HG02938 (cell line): ENCODE data around the gene MAPK8IP3.
"Not testable (repeated sequence)": the region's sequence is repeated elsewhere in the genome, so short reads cannot be mapped to it uniquely, and the experiment has no call there.

Source experiments
- ATAC-seq: cut with Tn5 transposase; IDR thresholded peaks from one replicate; pipeline ENCODE4 v1.9.1; 2021; ENCODE audit warnings: mild to moderate bottlenecking, moderate library complexity; ENCODE audit not compliant: unreplicated experiment

Gene MAPK8IP3

DNA sequence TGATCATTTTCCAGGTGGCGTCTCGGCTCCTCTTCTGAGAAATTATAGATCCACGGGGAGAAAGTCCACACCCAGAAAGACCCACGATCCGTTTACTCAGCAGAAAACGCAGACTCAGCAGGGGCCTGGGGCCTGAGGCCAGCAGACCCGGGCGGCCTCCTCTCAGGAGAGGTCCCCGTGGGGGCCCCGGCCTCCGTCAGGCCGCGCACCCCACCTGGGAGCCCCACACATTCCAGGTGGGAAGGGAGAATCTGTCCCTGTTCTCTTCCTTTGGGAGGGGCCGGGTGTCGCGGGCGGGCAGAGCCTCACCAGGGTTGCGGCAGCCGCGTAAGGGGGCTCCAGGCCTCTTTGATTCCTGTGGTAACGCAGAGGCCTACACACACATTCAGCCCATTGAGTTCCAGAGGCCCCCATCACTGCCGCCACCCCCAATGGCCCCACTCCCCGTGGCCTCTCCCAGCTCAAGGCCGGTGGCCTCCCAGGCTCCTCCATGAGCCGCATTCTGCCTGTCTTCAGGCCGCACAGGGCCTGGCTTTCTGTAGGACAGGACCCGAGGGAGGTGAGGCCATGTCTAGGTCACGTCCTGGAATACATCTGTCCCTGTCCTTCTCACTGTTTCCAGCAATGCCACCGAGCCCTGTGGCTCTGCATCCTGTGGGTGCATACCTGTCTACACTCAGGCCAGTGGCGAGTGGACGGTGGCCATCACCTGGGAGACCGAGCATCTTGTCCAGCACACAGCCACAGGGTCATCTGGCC lies 89.1 kb downstream of the MAPK8IP3 start:
- no peak for ATAC-seq

DNA sequence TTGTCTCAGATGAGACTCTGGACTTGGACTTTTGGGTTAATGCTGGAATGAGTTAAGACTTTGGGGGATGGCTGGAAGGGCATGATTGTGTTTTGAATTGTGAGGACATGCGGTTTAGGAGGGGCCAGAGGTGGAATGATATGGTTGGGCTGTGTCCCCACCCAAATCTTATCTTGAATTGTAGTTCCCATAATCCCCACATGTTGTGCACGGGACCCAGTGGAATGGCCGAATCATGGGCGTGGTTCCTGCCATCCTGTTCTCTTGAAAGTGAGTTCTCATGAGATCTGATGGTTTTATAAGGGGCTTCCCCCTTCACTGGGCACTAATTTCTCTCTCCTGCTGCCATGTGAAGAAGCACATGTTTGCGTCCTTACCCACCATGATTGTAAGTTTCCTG lies 93.3 kb downstream of the MAPK8IP3 start:
- not testable (repeated sequence) for ATAC-seq

DNA sequence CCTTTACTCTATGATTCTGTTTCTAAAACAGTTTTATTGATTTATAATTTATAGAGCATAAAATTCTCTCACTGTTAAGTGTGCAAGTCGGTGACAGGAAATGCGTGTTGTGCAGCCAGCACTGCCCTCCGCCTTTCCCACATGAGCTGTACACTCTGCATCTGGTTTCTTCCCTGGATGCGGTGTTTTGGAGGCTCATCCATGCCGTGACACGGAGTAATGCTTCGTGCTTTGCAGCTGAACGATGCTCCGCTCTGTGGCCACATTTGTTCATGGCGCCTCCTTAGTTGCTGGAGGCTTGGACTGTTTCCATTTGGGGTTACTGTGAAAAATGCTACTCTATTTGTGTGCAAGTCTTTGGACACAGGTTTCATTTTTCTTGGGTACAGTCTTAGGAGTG lies 94.7 kb downstream of the MAPK8IP3 start:
- ATAC-seq = no peak

DNA sequence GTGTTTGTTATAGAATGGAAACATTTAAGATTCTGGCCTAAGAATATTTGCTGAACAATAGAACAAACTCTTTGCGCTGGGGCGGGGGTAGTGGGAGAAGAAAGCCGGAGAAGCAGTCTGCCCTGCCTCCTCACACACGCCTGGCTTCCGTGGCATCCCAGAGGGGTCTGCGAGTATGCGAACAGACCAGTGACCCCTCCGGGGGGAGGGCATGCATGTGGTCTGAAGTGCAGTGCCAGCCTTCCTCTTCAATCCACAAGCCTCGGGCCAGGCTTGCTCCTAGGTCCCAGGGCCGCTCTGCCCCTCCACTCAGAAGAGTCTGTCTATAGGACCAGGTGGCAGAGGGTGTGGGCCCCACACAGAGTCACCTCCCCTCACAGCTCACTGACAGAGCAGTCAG lies 101.6 kb downstream of the MAPK8IP3 start:
- ATAC-seq = no peak

DNA sequence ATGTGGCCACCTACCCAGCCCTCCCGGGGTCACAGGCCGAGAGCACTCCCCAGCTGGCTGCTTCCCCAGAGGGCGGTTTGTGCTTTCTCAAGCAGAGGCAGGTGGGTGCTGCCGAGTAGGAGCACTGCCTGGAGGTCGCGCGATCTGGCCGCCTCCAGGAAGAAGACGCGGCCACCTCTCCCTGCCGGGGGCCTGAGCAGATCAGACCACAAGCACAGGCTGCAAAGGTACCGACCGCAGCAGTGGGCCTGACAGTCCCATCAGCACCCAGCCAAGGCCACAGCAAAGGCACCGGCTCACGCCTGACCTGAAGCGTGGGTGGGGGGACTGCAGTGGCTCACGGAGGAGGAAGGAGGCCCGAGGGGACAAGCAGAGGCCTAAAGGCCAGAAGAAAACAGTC lies 102.7 kb downstream of the MAPK8IP3 start:
- ATAC-seq = no peak

DNA sequence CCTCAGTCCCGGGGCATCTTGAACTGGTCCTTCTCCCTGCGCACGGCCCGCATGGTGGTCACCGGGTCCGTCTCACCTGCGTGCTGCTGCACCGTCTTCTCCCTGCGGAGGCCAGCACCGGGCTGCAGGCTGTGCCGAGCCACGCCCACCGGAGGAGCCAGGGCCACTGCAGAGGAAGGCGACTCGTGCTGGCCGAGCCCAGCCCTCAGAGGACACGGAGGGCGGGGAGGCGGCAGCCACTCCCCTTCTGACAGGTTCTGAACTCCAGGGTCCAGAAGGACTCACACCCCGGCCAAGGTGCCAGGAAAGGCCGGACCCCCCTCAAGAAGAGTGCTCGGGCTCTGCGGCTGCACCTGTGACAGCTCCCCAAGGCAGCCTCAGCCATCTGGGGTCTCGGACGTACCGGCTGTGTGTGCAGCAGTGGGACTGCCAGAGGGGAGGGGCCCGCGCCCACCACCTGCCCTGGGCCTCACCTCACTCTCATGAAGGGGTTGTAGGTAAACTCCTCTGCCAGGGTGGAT lies 103.3 kb downstream of the MAPK8IP3 start:
- ATAC-seq = no peak

DNA sequence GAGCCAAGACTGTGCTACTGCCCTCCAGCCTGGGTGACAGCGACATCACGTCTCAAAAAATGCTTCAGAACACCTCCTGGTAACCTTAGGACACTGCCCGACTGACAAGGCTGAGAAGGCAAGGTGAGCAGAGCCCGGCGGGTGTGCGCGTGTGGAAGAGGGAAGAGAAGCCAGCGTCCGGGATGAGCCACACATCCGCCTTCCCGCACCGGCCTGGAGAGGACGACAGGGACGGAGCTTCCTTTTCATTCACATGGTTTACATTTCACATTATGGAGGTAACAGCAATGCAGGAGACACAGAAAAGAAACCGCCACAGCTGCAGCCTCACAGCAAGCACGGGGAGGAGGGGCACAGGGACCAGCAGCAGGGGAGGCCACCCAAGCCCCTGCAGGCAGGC lies 104.1 kb downstream of the MAPK8IP3 start:
- ATAC-seq = no peak

DNA sequence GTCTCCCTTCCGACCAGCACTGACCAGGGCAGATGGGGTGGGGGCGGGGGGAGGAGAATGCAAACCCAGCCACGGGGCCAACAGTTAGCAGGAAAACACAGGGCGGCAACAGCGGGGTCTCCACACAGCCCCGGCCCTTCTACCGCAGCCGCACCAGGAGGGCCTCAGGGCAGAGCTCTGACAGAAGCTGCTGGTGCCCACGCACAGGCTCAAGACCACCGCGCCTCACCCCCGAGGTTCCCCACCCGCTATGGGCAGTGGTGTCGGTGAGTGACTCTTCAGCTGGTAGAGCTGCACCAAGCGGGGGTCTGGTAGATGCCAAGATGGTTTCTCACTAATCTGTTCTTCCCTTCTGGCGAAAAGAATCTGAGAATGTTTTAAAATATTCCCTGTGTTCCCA lies 104.5 kb downstream of the MAPK8IP3 start:
- no peak for ATAC-seq

DNA sequence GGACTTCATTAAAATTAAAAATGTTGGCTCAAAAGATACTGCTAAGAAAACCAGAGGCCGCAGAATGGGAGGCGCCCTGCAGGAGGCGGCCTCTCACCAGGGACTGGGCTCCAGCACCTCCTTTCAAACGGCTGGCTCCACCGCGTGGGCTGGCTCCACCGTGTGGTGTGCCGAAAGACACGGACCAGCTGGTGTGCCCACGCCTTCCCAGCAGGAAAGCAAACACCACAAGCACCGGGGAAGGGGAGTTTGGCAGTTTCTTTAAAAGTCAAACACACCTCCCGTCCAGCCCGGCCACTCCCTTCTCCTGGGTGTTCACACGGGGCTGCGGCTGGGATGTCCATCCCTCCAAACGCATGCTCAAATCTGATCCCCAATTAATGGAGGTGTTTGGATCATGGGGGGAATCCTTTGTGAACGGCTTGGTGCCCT lies 106.8 kb downstream of the MAPK8IP3 start:
- ATAC-seq = no peak

DNA sequence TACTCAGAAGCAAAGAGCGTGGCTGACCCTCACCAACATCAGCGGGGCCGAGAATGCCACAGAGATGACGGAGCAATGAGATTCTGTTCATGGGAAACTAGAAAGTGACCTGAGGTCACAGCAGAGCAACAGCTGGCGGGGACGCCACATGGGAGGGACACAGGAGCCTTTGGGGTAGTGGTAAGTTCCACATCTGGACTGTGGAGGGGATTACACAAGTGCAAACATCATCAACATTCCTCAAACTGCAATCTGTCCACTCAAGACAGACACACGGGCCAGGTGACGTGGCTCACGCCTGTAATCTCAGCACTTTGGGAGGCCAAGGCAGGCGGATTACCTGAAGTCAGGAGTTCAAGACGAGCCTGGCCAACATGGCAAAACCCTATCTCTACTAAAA lies 109.5 kb downstream of the MAPK8IP3 start:
- no peak for ATAC-seq

DNA sequence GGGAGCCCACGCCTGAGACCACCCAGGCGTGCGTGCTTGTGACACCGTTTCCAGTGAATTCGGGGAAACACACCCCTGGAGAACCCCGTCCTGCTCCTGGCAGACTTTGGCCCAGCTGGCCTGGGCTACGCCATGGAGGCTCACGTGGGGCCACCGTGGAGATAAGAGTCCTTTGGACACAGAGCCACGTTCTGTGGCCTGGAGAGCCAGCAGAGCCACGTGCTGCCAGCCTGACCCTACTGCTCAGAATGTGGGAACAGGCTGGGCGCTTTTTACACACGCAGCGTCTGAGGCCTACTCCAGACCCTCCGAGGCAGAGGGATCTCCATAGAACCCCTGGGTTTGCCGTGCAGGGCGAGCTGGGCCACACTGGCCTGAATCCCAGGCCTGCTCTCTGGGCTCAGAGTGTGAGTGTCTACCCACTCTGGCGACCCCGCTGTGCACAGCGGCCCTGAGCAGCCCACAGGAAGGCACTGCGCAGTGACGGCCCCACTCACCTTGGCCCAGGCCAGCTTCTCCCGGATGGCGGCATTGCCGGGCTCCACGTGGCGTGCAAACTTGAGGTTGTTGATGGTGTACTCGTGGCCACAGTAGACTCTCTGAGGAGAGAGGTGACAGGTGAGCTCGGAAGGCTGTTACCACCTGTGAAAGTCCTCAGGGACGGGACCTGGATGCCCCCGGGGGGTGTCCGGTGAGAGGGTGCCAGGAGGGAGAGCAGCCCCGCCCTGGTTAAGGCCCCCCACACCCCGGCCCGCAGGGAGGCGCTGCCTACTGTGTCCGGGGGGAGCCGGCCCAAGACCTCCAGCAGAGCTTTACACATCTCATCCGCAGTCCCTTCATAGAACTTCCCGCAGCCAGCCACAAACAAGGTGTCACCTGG lies 110.6 kb downstream of the MAPK8IP3 start:
- no peak for ATAC-seq

DNA sequence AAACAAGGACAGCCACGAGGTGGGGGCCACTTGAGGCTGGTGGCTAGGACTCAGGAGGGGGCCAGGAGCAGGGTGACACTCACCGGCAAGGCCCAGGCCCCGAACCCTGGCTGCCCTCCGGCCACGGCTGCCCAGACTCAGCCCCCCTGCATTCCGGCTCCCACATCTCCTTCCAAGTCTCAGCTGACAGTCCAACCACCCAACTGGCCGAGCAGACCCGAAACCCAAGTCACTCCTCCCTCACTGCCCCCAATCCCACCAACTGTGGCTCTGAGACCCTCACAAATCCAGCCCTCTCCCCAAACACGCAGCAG lies 111.2 kb downstream of the MAPK8IP3 start:
- ATAC-seq = no peak

DNA sequence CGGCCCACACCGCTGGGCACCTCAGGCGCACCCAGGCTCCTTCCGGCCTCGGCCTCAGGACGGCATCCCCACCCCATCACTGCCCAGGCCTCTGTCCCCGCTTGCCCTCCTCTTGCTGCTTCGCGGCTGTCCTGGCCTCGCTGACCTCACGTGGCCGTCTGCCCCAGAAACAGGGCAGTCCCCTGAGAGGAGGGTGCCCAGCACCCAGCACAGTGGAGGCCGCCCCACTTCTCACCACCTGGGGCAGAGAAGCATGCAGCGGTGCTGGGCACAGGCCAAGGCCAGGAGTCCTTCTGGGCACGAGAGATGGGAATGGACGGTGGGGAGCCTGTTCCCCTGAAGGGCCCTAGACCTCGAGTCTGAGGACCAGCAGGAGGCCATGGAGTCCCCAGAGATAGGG lies 111.7 kb downstream of the MAPK8IP3 start:
- ATAC-seq = no peak

DNA sequence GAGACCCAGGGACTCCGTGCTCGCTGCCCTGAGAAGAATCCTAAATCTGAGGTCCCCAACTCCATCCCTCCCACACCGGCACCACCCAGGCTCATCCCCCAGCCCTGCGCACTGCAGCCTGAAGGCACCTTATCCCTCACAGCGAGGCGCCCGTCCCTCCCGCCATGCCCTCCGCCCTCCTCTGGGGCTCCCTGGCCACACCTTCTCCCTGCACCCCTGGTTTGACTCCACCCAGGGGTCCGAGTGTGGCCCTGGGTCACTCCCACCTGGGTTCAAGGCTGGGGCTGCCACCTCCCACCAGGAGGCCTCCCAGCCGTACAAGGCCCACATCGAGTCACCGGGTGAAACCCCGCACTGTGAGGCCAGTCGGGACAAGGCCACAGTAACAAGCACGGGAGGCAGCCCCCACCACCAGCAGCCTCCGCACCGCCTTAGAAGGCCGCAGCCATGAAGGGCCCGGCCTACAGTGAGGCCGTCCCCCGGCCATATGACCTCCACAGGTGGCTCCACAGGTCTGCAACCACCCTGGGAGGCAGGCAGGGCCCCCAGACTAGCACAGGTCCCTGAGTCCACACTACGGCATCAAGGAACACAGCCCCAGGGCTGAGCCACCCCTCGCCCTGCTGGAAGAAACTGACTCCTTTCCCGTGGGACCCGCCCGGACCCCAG lies 112.3 kb downstream of the MAPK8IP3 start:
- no peak for ATAC-seq

DNA sequence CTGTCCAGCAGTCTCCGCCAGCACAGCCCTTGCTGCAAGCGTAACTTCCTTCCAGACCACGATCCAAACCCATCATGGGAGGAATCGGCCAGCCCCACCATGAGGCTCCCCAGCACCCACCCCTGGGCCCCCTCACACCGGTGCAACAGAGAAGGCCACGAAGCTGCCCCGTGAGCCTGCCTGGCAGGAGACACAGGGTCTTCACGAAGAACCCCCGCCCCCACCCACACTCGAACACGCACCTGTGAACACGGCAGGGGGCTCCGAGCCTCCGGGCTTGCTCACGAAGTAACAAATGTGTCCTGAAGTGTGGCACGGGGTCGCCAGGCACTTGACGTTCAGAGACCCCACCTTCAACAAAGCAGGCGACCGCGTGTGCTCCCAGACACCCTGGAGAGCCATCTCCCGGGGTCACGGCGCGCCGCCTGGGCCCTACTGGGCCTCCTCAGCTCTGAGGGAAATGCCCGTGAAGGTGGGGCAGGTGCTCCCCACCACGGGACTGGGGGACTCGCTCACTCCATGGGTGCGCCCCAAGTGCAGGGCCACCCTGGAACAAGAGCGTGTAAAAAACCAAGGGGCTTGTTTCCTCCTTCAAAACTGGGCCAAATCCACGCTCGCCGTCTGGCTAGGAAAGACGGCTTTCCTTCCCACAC lies 113.0 kb downstream of the MAPK8IP3 start:
- ATAC-seq = no peak

DNA sequence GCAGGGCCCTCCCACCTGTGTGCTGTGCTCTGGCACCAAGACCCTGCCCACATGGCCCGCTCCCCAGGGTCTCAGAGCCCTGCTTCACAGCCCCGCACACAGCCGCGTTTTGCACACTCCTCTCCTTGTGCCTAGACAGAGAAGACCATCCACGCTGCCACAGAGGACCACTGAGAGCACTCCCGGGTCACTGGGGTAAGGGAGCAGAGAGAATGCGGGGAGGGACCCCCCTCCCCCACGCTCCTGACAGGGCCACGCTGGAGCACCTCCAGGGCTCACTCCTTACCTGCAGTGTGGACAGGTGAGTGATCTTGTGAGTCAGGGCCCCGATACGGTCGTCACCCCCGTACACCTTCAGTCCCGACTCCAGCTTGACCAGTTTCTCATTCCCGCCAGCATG lies 113.6 kb downstream of the MAPK8IP3 start:
- ATAC-seq = no peak
